GM12874 (cell line): ENCODE data around the gene FGGY.

Experiments
- TF ChIP-seq, protein P1 (sequence below): IDR thresholded peaks from 2 replicates; pipeline ENCODE4 v1.5.1; 2011; ENCODE audit warnings: low read depth, mild to moderate bottlenecking, control low read depth, low read length, moderate library complexity; ENCODE audit not compliant: insufficient read depth

Gene FGGY

DNA sequence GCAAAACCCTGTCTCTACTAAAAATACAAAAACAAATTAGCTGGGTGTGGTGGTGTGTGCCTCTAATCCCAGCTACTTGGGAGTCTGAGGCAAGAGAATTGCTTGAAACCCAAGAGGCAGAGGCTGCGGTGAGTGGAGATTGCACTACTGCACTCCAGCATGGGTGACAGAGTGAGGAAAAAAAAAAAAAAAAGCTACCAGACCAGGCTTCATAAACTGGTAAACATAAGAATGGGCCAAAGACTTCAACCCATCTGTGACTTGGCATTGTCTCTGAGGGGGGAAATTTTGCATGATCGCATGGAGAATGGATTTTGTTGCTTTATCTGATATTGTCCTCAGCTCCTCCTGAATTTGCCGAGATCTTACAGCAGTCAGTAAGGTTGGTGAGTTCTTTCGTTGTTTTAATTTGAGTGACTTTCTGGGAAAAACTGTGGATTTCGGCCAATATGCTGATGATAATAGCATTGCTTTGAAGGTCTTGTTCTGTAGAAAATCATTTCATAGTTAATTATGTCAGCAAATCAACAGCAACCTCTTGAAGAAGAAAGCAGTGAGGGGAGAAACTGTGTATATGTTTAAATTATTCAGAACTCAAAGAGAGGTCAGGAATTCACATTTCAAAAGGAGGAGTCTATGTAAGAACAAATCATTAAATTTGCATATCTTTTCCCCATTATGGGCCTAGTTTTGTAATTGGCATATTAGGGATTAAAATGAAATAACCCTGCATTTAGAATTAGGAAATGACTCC lies 13.1 kb downstream of the FGGY start:
- TF ChIP-seq, protein P1, sequence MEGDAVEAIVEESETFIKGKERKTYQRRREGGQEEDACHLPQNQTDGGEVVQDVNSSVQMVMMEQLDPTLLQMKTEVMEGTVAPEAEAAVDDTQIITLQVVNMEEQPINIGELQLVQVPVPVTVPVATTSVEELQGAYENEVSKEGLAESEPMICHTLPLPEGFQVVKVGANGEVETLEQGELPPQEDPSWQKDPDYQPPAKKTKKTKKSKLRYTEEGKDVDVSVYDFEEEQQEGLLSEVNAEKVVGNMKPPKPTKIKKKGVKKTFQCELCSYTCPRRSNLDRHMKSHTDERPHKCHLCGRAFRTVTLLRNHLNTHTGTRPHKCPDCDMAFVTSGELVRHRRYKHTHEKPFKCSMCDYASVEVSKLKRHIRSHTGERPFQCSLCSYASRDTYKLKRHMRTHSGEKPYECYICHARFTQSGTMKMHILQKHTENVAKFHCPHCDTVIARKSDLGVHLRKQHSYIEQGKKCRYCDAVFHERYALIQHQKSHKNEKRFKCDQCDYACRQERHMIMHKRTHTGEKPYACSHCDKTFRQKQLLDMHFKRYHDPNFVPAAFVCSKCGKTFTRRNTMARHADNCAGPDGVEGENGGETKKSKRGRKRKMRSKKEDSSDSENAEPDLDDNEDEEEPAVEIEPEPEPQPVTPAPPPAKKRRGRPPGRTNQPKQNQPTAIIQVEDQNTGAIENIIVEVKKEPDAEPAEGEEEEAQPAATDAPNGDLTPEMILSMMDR, result no peak

DNA sequence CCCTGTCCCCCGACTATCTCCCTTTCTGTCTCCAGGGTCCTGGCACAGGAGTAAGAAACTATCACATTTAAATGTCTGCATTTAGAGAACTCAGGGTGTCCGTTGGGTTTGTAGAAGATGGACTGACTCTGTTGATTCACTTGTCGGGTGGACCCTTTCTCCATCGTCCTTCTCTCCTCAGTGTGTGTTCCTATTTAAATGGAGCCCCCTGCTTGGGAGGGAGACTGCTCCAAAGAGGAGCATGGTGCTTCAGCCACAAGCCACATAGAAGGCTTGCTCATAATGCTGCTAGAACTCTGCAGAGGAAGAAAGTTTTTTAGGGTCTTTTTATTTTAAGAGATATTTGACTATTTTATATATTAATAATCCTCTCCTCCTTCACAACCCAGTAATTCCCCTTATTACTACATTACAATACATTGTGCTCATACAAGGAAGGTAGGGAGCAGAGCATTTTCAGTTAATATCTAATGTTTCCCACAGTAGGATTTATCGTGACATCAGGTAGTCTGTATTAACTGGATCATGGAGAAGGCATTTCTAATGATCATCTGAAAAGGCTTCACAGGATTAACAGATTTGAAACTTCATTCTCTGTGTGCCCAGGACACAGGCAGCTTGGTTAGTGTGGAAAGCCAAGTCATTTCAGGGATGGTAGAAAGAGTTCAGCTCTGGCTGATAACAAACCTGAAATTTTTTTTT lies 13.8 kb downstream of the FGGY start:
- TF ChIP-seq, protein P1, result no peak

DNA sequence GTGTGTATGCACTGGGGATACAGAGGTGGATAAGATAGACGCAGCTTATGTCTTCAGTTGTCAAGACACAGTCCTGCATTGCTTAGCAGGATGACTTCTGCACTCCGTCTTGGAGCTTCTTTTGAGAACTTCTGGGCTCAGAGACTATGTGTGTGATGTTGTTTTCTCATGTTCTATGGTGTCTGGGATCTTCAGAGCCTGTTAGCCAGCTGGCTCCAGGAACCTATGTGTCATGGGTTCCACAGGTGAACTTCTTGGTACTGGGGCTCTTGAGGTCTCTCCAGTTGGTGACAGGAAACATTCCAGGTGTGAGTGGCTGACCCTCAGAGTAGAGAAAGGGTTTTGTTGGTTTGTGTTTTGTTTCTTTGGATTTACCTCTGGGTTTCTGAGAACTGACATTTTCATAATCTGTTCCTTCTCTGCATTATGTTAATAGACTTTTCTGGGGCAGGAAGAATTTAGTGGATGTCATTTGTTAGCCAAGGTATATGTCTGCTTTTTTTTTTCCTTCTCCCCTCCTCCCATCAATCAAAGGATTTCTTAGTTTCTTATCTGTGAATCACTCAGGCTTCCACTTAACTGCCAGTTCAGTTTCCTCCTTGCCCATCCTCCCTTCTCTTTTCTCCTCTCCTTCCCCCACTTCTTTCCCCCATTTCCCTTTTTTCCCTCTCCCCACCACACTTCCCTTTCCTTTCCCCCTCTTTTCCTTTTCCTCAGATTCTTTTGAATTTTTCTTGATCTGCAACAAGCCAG lies 18.1 kb downstream of the FGGY start:
- TF ChIP-seq, protein P1, result no peak

DNA sequence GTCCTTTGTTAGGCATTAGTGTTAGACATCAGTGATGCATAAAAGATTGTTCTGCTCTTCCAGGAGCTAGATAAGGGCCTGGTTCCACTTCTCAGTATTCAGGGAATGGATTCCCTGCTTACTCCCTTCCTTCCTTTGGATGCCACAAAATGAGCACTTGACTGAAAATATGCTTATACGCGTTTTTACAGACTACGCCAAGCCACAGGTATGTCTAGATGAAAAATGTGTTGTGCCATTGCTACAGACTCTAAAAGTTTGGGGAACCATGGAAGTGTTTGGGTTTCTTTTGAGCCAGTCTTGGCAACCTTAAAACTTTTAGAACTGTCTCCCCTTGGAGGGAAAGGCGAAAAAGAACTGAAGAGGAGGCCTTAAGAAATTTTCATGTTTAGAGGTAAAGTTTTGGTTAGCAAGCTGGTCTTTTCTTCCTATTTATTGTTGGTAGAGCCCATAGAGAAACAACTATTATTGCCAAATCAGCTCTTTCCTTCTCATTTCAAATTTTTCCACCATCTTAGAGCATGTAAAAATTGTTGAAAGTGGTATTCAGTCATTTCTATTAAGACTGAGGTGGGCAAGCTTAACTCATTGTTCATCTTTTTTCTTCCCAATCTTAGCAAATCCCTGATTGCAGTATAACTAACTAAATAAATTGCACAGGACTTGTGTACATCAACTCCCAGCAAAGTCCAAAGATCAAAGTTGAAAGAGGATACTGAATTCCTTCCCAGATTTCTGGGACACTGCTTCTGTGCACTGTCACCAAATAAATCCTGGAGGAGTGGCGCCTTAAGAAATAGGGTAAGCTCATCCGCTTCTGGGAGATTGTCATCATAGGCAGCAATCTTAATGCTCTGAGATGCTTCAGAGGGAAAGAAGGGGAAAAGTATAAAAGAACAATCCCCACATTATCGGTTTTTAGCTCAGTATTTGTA lies 18.9 kb downstream of the FGGY start:
- TF ChIP-seq, protein P1, result no peak

DNA sequence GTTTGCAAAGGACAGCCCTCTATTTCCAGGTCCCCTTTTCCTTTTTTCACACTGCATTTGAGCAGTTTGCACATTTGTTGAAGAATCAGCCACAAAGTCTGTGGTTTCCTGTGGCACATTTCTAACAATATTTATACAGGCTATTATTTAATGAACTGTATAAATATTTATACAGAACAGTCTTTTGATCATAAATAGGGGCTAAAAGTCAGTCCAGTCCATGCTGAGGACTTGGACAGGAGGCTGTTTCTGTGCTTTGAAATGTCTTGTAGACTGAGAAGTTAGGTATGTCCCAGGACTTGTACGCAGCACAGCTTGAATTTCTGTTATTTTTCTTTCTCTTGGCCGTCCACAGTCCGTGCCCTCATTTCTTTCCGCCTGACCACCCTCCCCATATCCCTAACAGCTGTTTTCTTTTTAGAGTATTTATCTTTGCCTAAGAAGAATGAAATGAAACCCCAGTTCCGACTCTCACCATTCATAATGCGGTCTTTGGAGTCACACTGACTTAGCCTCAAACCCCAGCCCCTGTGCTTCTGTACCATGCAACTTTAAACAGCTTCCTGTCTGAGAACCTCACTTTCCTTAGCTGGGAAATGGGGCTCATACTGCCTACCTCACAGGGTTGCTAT lies 19.7 kb downstream of the FGGY start:
- TF ChIP-seq, protein P1, result no peak

DNA sequence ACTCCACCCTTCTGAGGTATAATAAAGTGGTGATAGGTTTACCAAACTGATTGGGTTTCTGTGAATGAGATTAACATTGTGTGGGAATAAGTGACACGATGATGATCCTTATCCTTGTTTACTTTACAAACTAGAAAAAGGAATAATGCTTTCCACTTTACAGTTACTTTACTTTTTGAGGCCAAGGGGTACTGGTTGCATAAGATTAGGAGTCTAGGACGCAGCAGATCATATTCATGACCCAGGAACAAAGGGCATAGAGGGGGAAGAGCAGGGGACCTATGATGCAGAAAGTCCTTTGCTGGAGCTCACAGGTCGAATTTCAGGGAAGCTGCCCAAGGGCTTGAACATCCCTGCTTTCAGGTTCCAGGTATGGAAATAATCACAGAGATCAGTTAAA lies 20.4 kb downstream of the FGGY start:
- TF ChIP-seq, protein P1, result no peak
